HEK293 (cell line): ENCODE measurements around the gene IGDCC3.

ENCODE experiments used
- PBX3 ChIP-seq: sonication (generic); formaldehyde crosslinking; IDR thresholded peaks from 2 replicates; pipeline ENCODE4 v1.8.1; 2022; ENCODE audit warnings: mild to moderate bottlenecking, moderate library complexity, missing genetic modification reagents
- SETDB1 ChIP-seq: IDR thresholded peaks from one replicate; pipeline ENCODE4 v1.6.1; 2017; ENCODE audit warnings: mild to moderate bottlenecking, low read length, moderate library complexity, mixed read lengths; ENCODE audit not compliant: insufficient read length
- ZNF121 ChIP-seq: fragments of 450-650 bp; formaldehyde crosslinking; IDR thresholded peaks from 2 replicates; pipeline ENCODE4 v1.5.1; 2016; ENCODE audit warnings: missing biosample characterization, missing genetic modification characterization
- ZNF274 ChIP-seq, 2 experiments: fragments of 200-500 bp in 1 of 2; fragments of 450-650 bp in 1 of 2; sonication (Bioruptor generic) in 1 of 2; formaldehyde crosslinking in 1 of 2; IDR thresholded peaks; 2 replicates each; pipeline versions ENCODE4 v1.5.1 to v1.6.1; 2014 to 2016; ENCODE audit warnings: borderline replicate concordance in 1 of 2, inconsistent platforms in 1 of 2, low read length in 1 of 2, missing biosample characterization in 1 of 2, missing genetic modification characterization in 1 of 2
- ZNF324 ChIP-seq: fragments of 450-650 bp; formaldehyde crosslinking; IDR thresholded peaks from 2 replicates; pipeline ENCODE4 v1.5.1; 2016; ENCODE audit warnings: missing biosample characterization, missing genetic modification characterization
- ZNF416 ChIP-seq: fragments of 450-650 bp; formaldehyde crosslinking; IDR thresholded peaks from 2 replicates; pipeline ENCODE4 v1.5.1; 2016; ENCODE audit warnings: missing biosample characterization, missing genetic modification characterization
- ZNF692 ChIP-seq: fragments of 450-650 bp; formaldehyde crosslinking; IDR thresholded peaks from 2 replicates; pipeline ENCODE4 v1.5.1; 2016; ENCODE audit warnings: missing biosample characterization, missing genetic modification characterization
- TF ChIP-seq, protein P1 (sequence below): fragments of 450-650 bp; formaldehyde crosslinking; IDR thresholded peaks from 2 replicates; pipeline ENCODE4 v1.5.1; 2016; ENCODE audit warnings: missing biosample characterization, missing genetic modification characterization

DNA sequence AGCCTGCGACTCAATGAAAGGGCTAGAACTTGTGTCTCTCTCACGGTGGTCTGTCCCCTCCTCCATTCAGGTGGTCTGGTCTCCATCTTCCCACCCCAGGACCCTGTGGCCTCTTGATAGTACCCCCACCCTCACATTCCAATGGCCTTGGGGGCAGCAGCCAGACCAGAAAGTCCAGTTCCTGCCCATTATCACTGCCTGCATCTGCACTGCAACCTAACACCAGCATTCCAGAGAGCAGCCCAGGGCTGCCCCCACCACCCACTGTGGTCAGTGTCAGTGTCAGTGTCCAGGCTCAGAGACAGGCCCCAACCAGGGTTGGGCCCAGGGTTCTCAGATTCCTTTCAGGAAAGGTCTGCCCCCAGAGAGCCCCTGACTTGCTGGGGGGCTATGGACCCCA lies 12.6 kb downstream of the IGDCC3 start:
- TF ChIP-seq ZNF324 (tag by site-specific recombination) (no peak), ZNF416 (tag by site-specific recombination) (no peak), ZNF692 (tag by site-specific recombination) (no peak), ZNF121 (tag by site-specific recombination) (no peak), SETDB1 (no peak), ZNF274 (IDR thresholded peaks at IDR 0.05; ENCODE audit: low read length) (no peak), ZNF274 (tag by site-specific recombination; IDR thresholded peaks at IDR 0.05; ENCODE audit: borderline replicate concordance) (no peak), PBX3 (CRISPR knock-in tag) (no peak)
- TF ChIP-seq, protein P1, sequence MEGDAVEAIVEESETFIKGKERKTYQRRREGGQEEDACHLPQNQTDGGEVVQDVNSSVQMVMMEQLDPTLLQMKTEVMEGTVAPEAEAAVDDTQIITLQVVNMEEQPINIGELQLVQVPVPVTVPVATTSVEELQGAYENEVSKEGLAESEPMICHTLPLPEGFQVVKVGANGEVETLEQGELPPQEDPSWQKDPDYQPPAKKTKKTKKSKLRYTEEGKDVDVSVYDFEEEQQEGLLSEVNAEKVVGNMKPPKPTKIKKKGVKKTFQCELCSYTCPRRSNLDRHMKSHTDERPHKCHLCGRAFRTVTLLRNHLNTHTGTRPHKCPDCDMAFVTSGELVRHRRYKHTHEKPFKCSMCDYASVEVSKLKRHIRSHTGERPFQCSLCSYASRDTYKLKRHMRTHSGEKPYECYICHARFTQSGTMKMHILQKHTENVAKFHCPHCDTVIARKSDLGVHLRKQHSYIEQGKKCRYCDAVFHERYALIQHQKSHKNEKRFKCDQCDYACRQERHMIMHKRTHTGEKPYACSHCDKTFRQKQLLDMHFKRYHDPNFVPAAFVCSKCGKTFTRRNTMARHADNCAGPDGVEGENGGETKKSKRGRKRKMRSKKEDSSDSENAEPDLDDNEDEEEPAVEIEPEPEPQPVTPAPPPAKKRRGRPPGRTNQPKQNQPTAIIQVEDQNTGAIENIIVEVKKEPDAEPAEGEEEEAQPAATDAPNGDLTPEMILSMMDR, result no peak
